Choroid plexus epithelial cell (primary cell): ENCODE results near the gene GHSR.

Experiments used
- DNase-seq: peaks from one replicate; pipeline ENCODE4 v3.0.0-alpha.2; 2010; ENCODE audit warnings: low read depth
- H3K4me3 ChIP-seq: 2 replicates; pipeline ENCODE4 v1.5.1; 2011; ENCODE audit warnings: low read depth, mild to moderate bottlenecking, control low read depth, low read length, moderate library complexity
- TF ChIP-seq, protein P1 (sequence below): conservative IDR thresholded peaks from 2 replicates; pipeline ENCODE4 v1.5.1; 2011; ENCODE audit warnings: low read depth, mild to moderate bottlenecking, control low read depth, inconsistent platforms, low read length, moderate library complexity

The GHSR gene

DNA sequence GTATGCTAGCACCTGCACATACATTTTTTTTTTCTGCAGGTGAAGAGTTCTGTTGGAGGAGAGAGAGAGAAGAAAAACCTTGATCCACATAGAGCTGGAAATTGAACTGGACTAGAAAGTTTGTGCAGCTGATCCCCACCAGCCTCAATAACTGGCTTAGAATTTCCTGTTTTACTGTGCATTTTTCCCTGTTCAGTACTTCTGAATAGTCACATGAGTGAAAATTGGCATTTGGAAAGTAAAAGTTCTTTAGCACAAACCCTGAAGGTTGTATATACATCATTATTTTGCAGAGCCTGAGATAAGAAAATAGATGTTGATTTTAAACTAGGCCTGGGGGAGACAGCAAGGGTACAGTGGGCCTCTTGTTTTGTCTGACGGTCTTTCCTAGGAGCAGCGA, 42.3 kb downstream of the GHSR start:
- H3K4me3 ChIP-seq: no peak overlapping the region
- TF ChIP-seq, protein P1, sequence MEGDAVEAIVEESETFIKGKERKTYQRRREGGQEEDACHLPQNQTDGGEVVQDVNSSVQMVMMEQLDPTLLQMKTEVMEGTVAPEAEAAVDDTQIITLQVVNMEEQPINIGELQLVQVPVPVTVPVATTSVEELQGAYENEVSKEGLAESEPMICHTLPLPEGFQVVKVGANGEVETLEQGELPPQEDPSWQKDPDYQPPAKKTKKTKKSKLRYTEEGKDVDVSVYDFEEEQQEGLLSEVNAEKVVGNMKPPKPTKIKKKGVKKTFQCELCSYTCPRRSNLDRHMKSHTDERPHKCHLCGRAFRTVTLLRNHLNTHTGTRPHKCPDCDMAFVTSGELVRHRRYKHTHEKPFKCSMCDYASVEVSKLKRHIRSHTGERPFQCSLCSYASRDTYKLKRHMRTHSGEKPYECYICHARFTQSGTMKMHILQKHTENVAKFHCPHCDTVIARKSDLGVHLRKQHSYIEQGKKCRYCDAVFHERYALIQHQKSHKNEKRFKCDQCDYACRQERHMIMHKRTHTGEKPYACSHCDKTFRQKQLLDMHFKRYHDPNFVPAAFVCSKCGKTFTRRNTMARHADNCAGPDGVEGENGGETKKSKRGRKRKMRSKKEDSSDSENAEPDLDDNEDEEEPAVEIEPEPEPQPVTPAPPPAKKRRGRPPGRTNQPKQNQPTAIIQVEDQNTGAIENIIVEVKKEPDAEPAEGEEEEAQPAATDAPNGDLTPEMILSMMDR: no peak
- DNase-seq: no peak

DNA sequence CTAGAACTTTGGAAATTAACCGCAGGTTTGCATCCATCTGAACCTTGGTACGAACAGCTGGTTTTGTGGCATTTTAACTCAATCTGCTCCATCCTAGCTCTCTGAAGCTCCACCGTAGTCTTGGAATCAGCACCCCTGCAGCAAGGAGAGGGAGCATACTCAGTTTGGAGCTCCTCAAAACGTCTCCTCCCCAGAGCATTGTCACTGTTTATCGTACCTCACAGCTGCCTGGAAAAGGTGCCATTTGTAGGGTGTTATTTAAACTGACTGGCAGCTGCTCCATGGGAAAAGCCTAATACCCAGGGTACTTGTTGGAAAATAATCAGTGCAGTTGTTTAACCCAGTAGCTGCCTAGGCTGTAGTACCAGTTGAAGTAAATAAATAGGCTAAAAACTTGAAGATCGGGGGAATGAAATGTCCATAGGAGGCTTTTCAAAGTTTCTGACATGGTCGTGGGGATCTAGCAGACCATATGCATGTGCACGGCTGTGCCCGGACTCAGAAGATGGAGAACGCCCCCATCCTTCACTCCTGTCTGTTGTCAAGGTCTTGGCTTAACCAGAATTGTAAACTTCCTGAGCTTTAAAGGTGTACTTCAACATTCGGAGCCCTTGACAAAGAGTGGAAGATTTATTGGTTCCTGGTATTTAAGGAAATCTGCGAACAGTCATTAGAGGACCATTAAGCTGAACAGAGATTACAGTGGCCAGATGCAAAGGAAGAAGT, 43.9 kb downstream of the GHSR start:
- no peak for DNase-seq
- H3K4me3 ChIP-seq: no peak overlapping the region
- TF ChIP-seq, protein P1: no peak

GRCh38 chr3:172402892-172403643, 45.2 kb downstream of the GHSR start:
- TF ChIP-seq, protein P1: no peak
- DNase-seq: no peak
- no peak overlapping the region for H3K4me3 ChIP-seq

DNA sequence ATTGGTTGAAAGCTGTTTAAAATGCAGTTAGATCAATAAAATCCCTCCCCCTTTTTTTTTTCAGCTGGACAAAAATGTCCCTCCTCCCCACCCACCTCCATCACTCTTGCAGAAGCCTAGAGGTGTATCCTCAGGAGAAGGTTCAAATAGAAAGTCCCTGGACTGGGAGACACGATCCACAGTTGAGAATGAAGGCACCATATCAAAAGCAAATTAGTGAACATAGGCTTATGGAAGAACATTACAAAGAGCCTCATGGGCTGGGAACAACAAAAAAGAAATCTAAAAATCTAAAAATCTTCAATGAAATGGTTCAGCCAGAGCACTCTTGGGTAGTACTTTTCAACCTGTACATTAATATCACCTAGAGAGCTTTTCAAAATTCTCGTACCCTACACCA, 46.2 kb downstream of the GHSR start:
- DNase-seq: no peak
- no peak overlapping the region for H3K4me3 ChIP-seq
- TF ChIP-seq, protein P1: no peak

- H3K4me3 ChIP-seq: no peak overlapping the region
- TF ChIP-seq, protein P1: no peak
- DNase-seq: no peak
Measured at GRCh38 chr3:172398484-172398883, 49.8 kb downstream of the GHSR start.

GRCh38 chr3:172397716-172398405, 50.4 kb downstream of the GHSR start:
- DNase-seq: peak; percentile 89
- TF ChIP-seq, protein P1: no peak
- H3K4me3 ChIP-seq: no peak overlapping the region
